NCI-H2107 (cell line): Measurements from ENCODE around the gene RGMA.
"Not testable (repeated sequence)": the region's sequence is repeated elsewhere in the genome, so short reads cannot be mapped to it uniquely, and the experiment has no call there.

ENCODE experiments used
- DNase-seq: peaks from one replicate; lab custom pipeline; 2025; lab: John Stamatoyannopoulos, UW

The RGMA gene

GRCh38 chr15:93066834-93067648 is 22.0 kb downstream of the RGMA start:
- DNase-seq, result no peak

- no peak for DNase-seq
Observed at GRCh38 chr15:93066224-93066681, 22.8 kb downstream of the RGMA start.

DNA sequence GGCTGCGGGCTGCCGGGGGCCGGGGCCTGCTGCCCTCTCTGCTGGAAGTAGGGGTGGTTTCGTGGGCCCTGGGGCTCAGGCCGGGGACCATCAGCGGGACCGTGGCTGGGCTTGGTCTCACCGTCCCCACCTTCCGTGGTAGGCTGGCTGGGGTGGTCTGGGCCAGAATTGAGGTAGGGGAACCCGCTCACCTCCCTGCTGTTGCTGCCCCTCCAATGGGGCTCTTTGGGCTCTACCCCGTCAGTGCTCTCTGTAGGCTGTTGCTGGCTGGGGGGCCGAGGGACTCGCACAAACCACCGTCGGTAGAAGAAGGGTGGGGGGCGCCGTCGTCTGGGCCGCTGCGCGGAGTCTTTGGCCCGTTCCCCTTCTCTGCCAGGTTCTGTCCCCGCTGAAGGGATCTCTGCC is 23.4 kb downstream of the RGMA start:
- DNase-seq, result no peak

- DNase-seq, result no peak
Observed at GRCh38 chr15:93063796-93064690, 25.0 kb downstream of the RGMA start.

GRCh38 chr15:93063262-93063671 is 25.7 kb downstream of the RGMA start:
- no peak for DNase-seq

DNA sequence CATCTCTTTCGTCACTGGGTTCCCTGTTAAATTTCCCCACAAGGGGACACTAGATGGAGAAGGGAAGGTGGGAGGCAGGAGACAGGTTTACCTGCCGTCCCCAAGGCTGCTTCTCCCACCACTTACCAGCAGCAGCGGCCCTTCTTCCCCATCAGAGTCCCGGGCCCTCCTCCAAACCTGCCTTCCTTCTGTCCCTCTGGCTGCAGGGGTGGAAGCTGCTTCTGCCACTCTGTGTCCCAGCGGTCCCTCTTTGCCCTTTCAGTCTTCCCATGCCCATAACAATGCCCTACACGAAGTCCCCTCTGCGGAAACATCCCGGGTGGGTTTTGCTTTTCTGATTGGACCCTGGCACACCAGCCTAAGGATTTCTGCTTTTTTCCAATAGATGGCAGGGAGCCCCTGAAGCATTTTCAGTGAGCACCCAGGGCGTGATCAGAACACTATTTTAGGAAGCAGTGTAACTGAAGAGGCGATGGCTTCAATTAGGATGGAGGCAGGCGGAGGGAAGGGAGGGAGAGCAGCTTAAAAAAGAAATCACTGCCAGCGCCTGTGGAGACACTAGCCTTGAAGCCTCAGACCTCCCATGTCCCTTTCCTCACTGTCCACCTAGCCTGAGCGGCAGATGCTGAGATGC is 26.3 kb downstream of the RGMA start:
- not testable (repeated sequence) for DNase-seq

- DNase-seq, result no peak
Observed at GRCh38 chr15:93060336-93061248, 28.4 kb downstream of the RGMA start.

DNA sequence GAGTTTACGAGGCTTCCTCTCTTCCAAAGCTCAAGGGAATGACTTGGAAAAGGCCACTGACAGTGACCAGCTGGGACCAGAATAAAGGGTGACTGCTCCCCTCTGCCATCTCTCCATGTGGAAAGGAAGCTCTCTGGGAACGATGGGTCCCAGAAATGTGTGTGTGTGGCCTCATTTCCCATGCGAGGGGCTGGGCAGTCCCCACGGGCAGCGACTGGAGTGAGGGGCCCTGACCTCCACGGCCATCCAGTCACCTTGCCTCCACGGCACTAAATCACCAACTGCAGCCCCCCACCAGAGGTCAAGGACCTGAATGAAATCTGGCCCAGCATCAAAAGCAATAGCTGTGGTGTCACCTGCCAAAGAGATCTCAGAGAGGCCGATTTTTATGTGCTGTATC is 29.6 kb downstream of the RGMA start:
- no peak for DNase-seq

DNA sequence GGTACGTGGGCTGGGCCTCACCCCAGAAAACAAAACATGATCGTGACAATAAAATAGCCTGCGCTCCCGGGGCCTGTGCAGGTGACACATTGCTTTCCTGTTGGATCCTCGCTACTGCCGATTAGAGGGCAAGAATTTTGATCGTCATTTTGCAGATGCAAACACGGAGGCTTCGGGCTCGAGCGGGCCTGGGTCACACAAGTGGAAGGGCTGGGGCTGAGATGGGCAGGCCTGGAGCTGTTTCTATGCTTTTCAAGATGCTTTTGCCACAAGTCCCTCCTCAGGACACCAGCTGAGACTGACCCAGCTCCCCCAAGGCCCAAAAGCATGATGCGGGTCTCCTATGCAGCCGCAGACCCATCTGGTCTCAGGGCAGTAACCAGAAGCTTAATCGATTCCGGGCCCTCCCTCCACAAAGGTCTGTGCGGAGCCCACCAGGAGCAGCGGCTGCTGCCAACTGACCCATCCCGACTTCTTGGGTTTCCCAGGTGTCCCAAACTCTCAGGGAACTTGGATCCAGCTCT is 30.0 kb downstream of the RGMA start:
- no peak for DNase-seq

GRCh38 chr15:93058128-93058527 is 30.9 kb downstream of the RGMA start:
- no peak for DNase-seq

DNA sequence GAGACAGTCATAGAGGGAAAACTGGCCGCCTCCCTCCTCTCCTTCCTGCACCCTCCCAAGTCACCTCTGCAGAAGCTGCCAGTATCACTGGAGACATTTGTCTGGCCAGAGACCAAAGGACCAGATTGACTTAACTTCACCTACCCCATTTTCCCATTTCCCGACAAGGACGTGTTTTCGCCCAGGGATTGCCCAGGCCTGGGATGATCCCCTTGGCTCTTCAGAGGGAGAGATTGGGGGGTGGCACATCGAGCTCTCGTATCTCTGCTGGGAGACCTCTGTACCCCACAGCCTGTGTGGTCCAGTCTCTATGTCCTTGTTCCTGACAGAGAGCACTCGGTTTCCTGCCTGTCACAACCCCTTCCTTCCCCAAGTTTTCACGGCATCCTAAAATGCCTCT is 31.4 kb downstream of the RGMA start:
- no peak for DNase-seq

GRCh38 chr15:93056836-93057235 is 32.2 kb downstream of the RGMA start:
- no peak for DNase-seq

- no peak for DNase-seq
Observed at GRCh38 chr15:93055211-93055610, 33.8 kb downstream of the RGMA start.

DNA sequence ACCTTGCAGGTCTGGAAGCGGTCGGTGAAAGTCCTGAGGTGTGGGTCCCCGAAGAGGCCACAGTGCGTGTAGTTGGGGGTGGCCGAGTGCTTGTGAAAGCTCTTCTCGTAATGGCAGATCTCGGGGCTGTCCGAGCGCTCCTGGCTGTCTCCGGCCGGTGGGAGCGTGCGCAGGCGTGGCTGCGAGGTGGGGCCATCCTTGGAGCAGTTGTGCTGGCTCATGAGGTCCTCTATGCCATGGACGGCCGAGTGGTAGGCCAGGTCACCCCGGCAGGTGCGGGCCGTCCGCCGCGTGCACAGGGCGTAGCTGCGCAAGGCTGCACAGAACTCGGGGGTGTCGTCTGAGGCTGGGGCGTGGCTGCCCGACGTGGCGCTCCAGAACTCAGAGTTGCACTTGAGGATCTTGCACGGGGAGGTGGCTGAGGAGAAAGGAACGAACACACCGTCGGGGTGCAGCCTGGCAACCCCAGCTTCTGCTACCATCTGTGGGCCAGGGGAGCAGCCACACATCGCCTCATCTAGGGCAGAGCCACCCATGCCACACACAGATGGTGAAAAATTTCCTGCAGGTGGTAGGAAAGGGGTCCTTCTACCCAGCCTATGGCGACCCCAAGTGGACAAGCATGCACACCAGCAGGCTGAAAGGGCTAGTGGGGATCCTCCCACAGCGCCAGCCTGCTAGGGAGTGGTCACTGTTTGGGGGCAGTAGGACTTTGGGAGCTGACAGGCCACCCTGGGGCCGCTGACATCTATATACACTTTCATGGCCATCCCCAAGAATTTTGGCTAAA is 36.7 kb downstream of the RGMA start:
- DNase-seq, result no peak

GRCh38 chr15:93051236-93052089 is 37.5 kb downstream of the RGMA start:
- no peak for DNase-seq

DNA sequence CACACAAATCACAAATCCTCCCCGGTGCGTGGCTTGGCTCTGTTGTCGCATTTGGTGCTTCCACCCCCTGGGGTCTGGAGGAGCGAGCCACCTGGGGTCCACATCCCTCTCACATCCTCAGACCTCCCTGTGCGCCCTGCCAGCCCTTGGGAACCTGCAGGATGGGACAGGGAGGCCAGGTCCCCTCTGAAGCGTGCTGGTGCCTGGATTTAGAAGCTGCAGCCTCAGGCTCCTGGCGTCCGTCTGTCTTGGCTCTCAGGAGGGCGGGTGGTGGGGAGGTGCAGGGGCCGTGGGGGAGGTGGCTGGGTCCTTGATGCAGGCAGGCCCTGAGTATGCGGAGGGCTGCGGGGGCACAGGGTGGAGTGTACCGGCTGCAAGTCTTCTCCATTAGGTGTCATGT is 38.4 kb downstream of the RGMA start:
- DNase-seq, result no peak

- no peak for DNase-seq
Observed at GRCh38 chr15:93049914-93050578, 39.0 kb downstream of the RGMA start.

GRCh38 chr15:93049233-93049632 is 39.8 kb downstream of the RGMA start:
- DNase-seq, result no peak

DNA sequence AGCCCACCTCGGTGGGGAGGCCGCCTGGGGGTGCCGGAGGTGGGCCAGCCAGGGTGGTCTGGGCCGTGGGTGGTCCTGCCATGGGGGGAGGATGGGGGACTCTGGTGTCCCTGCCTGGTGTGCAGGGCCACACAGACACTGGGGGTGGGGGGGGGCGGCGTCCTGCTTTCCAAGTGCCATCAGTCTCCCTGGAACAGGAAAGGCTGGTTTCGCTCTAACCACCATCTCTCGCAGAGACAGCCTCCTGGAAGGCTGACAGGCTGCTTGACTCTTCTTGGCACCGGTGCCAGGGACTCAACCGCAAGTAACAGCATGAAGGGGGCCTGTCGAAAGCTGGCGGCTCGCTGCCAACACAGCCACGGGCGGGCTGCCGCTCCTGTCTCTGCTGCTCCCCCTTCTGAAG is 40.3 kb downstream of the RGMA start:
- DNase-seq, result no peak
